Measurements from ENCODE around the gene TSPAN7. TPM values are rescaled to one million over a fixed set of nuclear protein-coding genes. Genes with fewer than 3 reads are reported as not detected.

Gene TSPAN7
- total and polyA plus RNA-seq, 7 experiments from 2014 or later, result 0.27 to 1.3 (median 0.48) TPM; not detected in 2

DNA sequence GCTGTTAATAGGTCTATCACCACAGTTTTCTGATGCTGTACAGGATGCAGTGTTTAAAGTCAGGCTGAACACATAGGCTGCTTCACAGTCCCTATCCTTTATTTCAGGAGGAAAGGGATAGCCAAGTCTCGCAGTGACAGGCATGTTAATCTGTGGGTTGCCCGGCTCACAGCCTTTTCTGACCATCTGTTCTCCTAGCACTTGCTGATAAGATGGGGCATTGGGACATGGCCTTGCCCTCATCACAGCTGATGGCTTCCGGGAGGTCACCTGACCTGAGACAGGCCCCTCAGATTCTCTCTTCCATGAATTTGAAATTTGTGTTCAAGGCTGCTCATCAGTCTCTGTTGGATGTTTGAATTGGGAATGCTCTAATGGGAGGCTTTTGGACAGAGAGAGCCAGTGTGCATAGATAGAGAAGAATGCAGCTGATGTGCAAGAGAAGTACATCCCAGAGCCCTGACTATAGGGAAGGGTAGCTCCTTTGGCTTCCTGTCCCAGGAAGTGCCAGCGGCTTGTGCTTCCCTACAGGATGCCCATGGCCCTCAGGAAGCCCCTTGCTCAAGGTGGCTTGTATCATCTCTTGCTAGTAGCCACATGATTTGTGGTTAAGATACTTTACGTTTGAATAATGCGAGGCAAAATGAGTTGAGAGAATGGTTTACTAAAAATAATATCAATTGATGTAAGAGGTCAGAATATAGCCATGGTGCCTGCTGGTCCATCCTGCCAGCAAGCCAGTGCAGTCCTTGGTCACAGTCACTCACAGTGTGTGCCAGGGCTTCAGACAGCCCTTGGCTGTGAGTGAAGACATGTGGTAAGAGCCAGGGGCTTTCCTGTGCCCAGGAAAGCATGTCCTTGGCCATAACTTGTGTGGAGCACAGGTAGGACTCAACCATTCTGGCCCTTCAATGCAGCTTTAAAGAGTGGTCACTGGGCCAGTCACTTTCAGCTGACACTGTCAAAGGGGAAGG lies 88.6 kb downstream of the TSPAN7 start:
- H3K27me3 Mint-ChIP-seq, result no peaks in the 10 kb centered on the region

DNA sequence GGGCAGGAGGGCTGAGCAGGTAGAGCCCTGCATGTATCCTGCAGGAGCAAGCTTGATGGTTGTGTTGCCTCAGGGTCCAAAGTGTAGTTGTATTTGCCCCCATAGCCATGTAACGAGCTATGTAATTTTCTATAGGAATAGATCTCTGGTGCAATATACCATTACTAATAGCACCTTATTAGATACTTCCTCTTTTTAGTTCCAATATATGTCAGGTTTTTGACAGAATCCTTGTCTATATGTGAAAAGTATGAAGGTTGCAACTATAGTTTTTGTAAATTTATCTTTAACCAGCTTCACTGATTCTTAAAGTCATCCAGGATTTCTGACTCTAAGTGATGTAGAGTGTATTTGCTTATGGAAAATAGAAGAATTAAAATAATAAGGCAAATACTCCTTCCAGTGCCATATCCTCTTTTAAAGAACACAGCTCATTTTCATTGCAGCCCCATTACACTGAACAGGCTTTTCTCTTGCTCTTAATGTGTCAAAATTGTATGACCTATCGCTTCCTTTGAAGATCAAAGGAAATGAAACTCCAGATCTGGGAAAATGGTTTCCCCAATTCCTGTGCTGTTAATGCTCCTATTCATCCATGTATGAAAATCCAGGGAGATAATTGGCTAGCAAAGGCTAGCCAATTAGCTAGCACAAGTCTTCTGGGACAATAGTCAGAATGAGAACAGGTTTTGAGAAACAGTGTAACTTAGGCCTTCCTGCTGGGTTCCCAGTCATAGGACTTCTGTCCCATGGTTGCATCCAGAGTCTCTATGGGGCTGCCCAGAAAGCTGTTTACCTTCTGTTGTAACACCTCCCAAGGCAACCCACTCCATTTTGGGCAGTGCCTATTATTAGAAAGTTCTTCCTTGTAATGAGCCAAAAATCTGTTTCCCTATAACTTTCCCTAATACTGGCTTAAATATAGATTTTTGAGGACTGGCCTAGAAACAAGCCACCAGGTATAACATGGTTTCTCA lies 90.6 kb downstream of the TSPAN7 start:
- no peaks in the 10 kb centered on the region for H3K4me1 Mint-ChIP-seq
- H3K27ac Mint-ChIP-seq, result no peak overlapping the region
- ChIA-PET CTCF (no interaction called here), POLR2A (no interaction called here)
- H3K36me3 Mint-ChIP-seq, result no peaks in the 10 kb centered on the region
- H3K27me3 Mint-ChIP-seq, result no peaks in the 10 kb centered on the region
- H3K9me3 ChIP-seq (ENCODE audit: control insufficient read depth in 2 of 3, low read length in 3 of 3), result no peaks in the 10 kb centered on the region
- H3K27me3 ChIP-seq (ENCODE audit: control insufficient read depth in 2 of 2, insufficient read depth in 2 of 2, low read length in 2 of 2), result no peaks in the 10 kb centered on the region
- H3K4me3 ChIP-seq (ENCODE audit: low read length), result no peak overlapping the region
- no peaks in the 10 kb centered on the region for H3K4me1 ChIP-seq (ENCODE audit: control insufficient read depth in 2 of 2, insufficient read depth in 2 of 2, low read length in 2 of 2)
- no peaks in the 10 kb centered on the region for H3K36me3 ChIP-seq (ENCODE audit: control insufficient read depth in 2 of 3, insufficient read depth in 3 of 3, low read length in 3 of 3)
- ATAC-seq, result no peak
- intact Hi-C loops (cut with micrococcal nuclease), result loop anchor here in 1 of 2 donors (5.0 kb wide), 1 partner anchor 725 kb away; no protein-coding TSS in a partner anchor
- H3K27ac ChIP-seq (ENCODE audit: low read depth, low read length), result no peak overlapping the region
- no peaks in the 10 kb centered on the region for H3K9me3 Mint-ChIP-seq
- no peak for DNase-seq
- no peak overlapping the region for H3K4me3 Mint-ChIP-seq

More for the DNA sequence above, 88.6 kb downstream of the TSPAN7 start:
- no peak for ATAC-seq
- H3K4me3 Mint-ChIP-seq, result no peak overlapping the region
- DNase-seq, result no peak
- H3K4me1 ChIP-seq (ENCODE audit: control insufficient read depth in 2 of 2, insufficient read depth in 2 of 2, low read length in 2 of 2), result no peaks in the 10 kb centered on the region
- ChIA-PET CTCF (no interaction called here), POLR2A (no interaction called here)
- intact Hi-C loops (cut with micrococcal nuclease), result loop anchor here in 1 of 2 donors (5.0 kb wide), 1 partner anchor 723 kb away; no protein-coding TSS in a partner anchor
- peaks cover 0 to 6% (median 4%) of the 10 kb centered on the region in 7 donors for H3K4me1 Mint-ChIP-seq
- no peak overlapping the region for H3K4me3 ChIP-seq (ENCODE audit: low read length)
- no peak overlapping the region for H3K27ac Mint-ChIP-seq
- no peaks in the 10 kb centered on the region for H3K27me3 ChIP-seq (ENCODE audit: control insufficient read depth in 2 of 2, insufficient read depth in 2 of 2, low read length in 2 of 2)
- H3K27ac ChIP-seq (ENCODE audit: low read depth, low read length), result no peak overlapping the region
- no peaks in the 10 kb centered on the region for H3K36me3 Mint-ChIP-seq
- H3K36me3 ChIP-seq (ENCODE audit: control insufficient read depth in 2 of 3, insufficient read depth in 3 of 3, low read length in 3 of 3), result no peaks in the 10 kb centered on the region
- no peaks in the 10 kb centered on the region for H3K9me3 ChIP-seq (ENCODE audit: control insufficient read depth in 2 of 3, low read length in 3 of 3)
- H3K9me3 Mint-ChIP-seq, result no peaks in the 10 kb centered on the region

DNA sequence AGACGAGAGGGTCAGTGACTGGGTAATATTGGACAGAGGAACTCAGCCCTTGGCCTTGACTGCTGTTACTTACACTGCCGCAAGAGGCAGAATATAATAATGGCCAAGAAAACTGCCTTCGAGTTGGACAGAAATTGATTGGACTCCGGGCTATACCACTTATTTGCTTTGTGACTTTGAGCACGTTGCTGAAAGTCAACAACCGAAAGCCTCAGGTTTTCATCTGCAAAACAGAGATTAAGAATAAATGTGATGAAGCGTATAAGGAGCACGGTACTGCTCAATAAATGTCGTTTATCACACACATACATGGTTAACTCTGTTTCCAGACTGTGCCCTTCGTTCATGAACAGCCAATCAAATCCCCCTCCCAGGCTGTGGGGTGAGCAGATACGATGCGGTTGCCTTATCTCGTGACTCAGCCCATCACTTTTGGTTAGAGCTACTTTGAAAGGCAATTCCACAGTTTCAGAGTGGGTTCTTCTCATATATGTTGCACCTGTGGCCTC lies 91.6 kb downstream of the TSPAN7 start:
- Mint-ChIP-seq H3K27me3 (no peaks in the 10 kb centered on the region), H3K4me1 (no peaks in the 10 kb centered on the region), H3K36me3 (no peaks in the 10 kb centered on the region), H3K9me3 (no peaks in the 10 kb centered on the region), H3K27ac (no peak overlapping the region), H3K4me3 (no peak overlapping the region)
- H3K4me1 ChIP-seq (ENCODE audit: control insufficient read depth in 2 of 2, insufficient read depth in 2 of 2, low read length in 2 of 2), result no peaks in the 10 kb centered on the region
- intact Hi-C loops (cut with micrococcal nuclease), result loop anchor here in 1 of 2 donors (5.0 kb wide), 1 partner anchor 726 kb away; no protein-coding TSS in a partner anchor
- no peaks in the 10 kb centered on the region for H3K36me3 ChIP-seq (ENCODE audit: control insufficient read depth in 2 of 3, insufficient read depth in 3 of 3, low read length in 3 of 3)
- POLR2A ChIA-PET, result no interaction called here
- no peak for DNase-seq
- H3K27me3 ChIP-seq (ENCODE audit: control insufficient read depth in 2 of 2, insufficient read depth in 2 of 2, low read length in 2 of 2), result no peaks in the 10 kb centered on the region
- no peak overlapping the region for H3K27ac ChIP-seq (ENCODE audit: low read depth, low read length)
- CTCF ChIA-PET, result no interaction called here
- no peak overlapping the region for H3K4me3 ChIP-seq (ENCODE audit: low read length)
- no peaks in the 10 kb centered on the region for H3K9me3 ChIP-seq (ENCODE audit: control insufficient read depth in 2 of 3, low read length in 3 of 3)
- no peak for ATAC-seq

DNA sequence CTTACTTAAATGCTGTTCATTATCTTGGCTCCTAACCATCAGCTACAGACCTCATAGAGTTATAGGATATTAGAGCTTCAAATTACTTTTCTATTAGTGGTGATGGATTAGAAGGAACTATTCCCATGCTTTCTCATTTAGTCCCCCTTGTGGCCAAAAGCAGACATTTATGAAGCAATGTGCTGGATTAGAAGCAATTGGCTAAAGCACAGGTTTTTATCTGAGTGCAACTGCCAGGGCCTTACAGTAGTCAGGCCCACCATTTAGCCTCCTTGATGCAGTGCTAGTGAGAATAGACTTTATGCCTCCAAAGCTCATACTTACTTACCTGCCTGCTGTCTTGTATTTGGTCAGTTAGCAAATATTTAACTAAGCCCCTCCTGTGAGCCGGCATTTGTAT lies 93.0 kb downstream of the TSPAN7 start:
- no peaks in the 10 kb centered on the region for H3K36me3 Mint-ChIP-seq
- POLR2A ChIA-PET, result no interaction called here
- no peak overlapping the region for H3K27ac ChIP-seq (ENCODE audit: low read depth, low read length)
- no peaks in the 10 kb centered on the region for H3K36me3 ChIP-seq (ENCODE audit: control insufficient read depth in 2 of 3, insufficient read depth in 3 of 3, low read length in 3 of 3)
- CTCF ChIA-PET, result no interaction called here
- H3K4me3 ChIP-seq (ENCODE audit: low read length), result no peak overlapping the region
- no peaks in the 10 kb centered on the region for H3K9me3 ChIP-seq (ENCODE audit: control insufficient read depth in 2 of 3, low read length in 3 of 3)
- H3K9me3 Mint-ChIP-seq, result no peaks in the 10 kb centered on the region
- H3K4me3 Mint-ChIP-seq, result no peak overlapping the region
- H3K27me3 Mint-ChIP-seq, result no peaks in the 10 kb centered on the region
- intact Hi-C loops (cut with micrococcal nuclease), result loop anchor here in 1 of 2 donors (5.0 kb wide), 1 partner anchor 727 kb away; no protein-coding TSS in a partner anchor
- no peaks in the 10 kb centered on the region for H3K27me3 ChIP-seq (ENCODE audit: control insufficient read depth in 2 of 2, insufficient read depth in 2 of 2, low read length in 2 of 2)
- H3K4me1 ChIP-seq (ENCODE audit: control insufficient read depth in 2 of 2, insufficient read depth in 2 of 2, low read length in 2 of 2), result no peaks in the 10 kb centered on the region
- peaks cover 0 to 2% (median 0%) of the 10 kb centered on the region in 7 donors for H3K4me1 Mint-ChIP-seq
- ATAC-seq (no peak), DNase-seq (no peak)
- no peak overlapping the region for H3K27ac Mint-ChIP-seq

DNA sequence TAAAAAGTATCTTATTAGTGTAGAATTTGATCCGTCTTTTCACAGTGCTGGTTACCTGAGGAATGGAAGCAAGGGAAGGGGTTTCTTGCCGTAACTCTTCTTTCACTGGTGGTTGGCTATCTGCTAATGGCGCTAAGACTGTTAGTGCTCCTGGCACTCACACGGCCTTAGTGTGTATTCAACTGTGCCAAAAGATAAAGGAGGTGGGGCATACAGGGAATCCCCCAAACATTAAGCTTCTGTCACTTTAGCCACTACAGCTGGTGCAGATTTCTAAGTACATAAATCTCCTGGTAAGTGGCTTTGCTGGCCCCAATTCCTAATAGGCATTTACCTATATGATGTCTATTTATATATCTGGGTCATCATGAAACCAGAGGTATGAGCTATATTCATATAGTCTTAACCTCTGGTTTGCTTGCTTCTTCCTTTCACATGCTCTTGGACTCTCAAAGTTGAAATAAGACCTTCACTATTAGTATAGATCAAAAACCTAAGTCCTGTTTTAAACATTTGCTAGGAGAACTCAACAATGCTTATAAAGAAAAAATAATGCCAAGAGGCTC lies 95.1 kb downstream of the TSPAN7 start:
- Histone ChIP-seq H3K4me3 (ENCODE audit: low read length) (no peak overlapping the region), H3K4me1 (ENCODE audit: control insufficient read depth in 2 of 2, insufficient read depth in 2 of 2, low read length in 2 of 2) (no peaks in the 10 kb centered on the region), H3K36me3 (ENCODE audit: control insufficient read depth in 2 of 3, insufficient read depth in 3 of 3, low read length in 3 of 3) (no peaks in the 10 kb centered on the region), H3K27me3 (ENCODE audit: control insufficient read depth in 2 of 2, insufficient read depth in 2 of 2, low read length in 2 of 2) (no peaks in the 10 kb centered on the region), H3K27ac (ENCODE audit: low read depth, low read length) (no peak overlapping the region), H3K9me3 (ENCODE audit: control insufficient read depth in 2 of 3, low read length in 3 of 3) (no peaks in the 10 kb centered on the region)
- ChIA-PET POLR2A (no interaction called here), CTCF (no interaction called here)
- DNase-seq (no peak), ATAC-seq (no peak)
- Mint-ChIP-seq H3K9me3 (no peaks in the 10 kb centered on the region), H3K36me3 (no peaks in the 10 kb centered on the region), H3K27me3 (no peaks in the 10 kb centered on the region), H3K4me3 (no peak overlapping the region), H3K27ac (no peak overlapping the region), H3K4me1 (peaks cover 0 to 2% (median 0%) of the 10 kb centered on the region in 7 donors)
- intact Hi-C loops (cut with micrococcal nuclease), result no loop called here

DNA sequence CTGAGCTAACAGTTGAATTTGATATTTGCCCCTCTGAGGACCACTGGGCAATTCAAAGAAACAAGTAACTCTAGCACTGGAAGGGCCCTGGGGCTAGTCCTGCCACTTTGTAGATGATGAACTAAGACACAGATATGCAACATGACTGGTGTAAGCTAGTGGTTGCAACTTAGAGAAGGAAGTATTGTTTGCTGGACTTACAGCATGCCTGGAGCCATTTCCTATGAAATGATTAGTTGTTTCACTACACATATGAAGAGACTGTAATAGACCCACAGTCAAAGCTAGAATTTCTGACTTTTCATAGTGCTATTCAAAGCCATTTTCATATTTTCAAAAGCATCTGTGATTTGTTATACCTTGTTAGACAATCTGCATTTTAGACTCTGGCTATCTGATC lies 96.2 kb downstream of the TSPAN7 start:
- H3K27me3 ChIP-seq (ENCODE audit: control insufficient read depth in 2 of 2, insufficient read depth in 2 of 2, low read length in 2 of 2), result no peaks in the 10 kb centered on the region
- CTCF ChIA-PET, result interaction anchor here (0.6 kb wide), 1 partner anchor 59 kb away, joined by 3 read pairs; no protein-coding TSS in a partner anchor
- DNase-seq (no peak), ATAC-seq (no peak)
- Mint-ChIP-seq H3K27me3 (no peaks in the 10 kb centered on the region), H3K4me3 (no peak overlapping the region), H3K36me3 (no peaks in the 10 kb centered on the region), H3K4me1 (peaks cover 0 to 2% (median 0%) of the 10 kb centered on the region in 7 donors), H3K27ac (peak overlapping the region in 1 of 9 donors; percentile 5), H3K9me3 (no peaks in the 10 kb centered on the region)
- intact Hi-C loops (cut with micrococcal nuclease), result no loop called here
- no peak overlapping the region for H3K27ac ChIP-seq (ENCODE audit: low read depth, low read length)
- POLR2A ChIA-PET, result no interaction called here
- H3K4me1 ChIP-seq (ENCODE audit: control insufficient read depth in 2 of 2, insufficient read depth in 2 of 2, low read length in 2 of 2), result no peaks in the 10 kb centered on the region
- H3K9me3 ChIP-seq (ENCODE audit: control insufficient read depth in 2 of 3, low read length in 3 of 3), result no peaks in the 10 kb centered on the region
- no peak overlapping the region for H3K4me3 ChIP-seq (ENCODE audit: low read length)
- no peaks in the 10 kb centered on the region for H3K36me3 ChIP-seq (ENCODE audit: control insufficient read depth in 2 of 3, insufficient read depth in 3 of 3, low read length in 3 of 3)

Measured in naive thymus-derived CD4-positive, alpha-beta T cell (primary cell).